T-cell (primary cell): ENCODE data around the gene FAM98C. TPM values are rescaled to one million over a fixed set of nuclear protein-coding genes. Genes with fewer than 3 reads are reported as not detected.
"Not testable (repeated sequence)": the region's sequence is repeated elsewhere in the genome, so short reads cannot be mapped to it uniquely, and the experiment has no call there.

Experiments used
- ATAC-seq, 4 experiments: fragments of 200-7000 bp in 3 of 4; fragments of 150-1000 bp in 1 of 4; cut with Tn5 transposase; replicated peaks in 1 of 4; 1 replicate in 3 of 4; 2 replicates in 1 of 4; pipeline ENCODE4 v1.10.0; 2021; ENCODE audit warnings: moderate library complexity in 3 of 4, mild to moderate bottlenecking in 2 of 4, moderate number of reproducible peaks in 1 of 4
- CTCF ChIA-PET, 2 donors: fragments of 300-600 bp; sonication (Branson Sonifier 250); formaldehyde crosslinking; loops; one replicate each; lab custom pipeline; 2022; ENCODE audit warnings: antibody characterized with exemption in 2 of 2; lab: Charles Lee
- POLR2A ChIA-PET, 2 donors: fragments of 300-600 bp; sonication (Branson Sonifier 250); formaldehyde crosslinking; loops; one replicate each; lab custom pipeline; 2022; ENCODE audit warnings: antibody characterized with exemption in 2 of 2; lab: Charles Lee
- DNase-seq, 35 experiments: peaks; one replicate each; pipeline versions ENCODE4 v3.0.0 to v3.0.0-alpha.2; 2013 to 2023
- H3K27ac ChIP-seq: one replicate; pipeline ENCODE4 v1.5.1; 2013; ENCODE audit warnings: low read length
- H3K27me3 ChIP-seq, 2 experiments: replicated peaks in 1 of 2; 1 replicate in 1 of 2; 2 replicates in 1 of 2; pipeline versions ENCODE4 v1.6.1 to v1.7.0; 2013; ENCODE audit warnings: low read length in 1 of 2, mixed read lengths in 1 of 2; ENCODE audit not compliant: control insufficient read depth in 2 of 2, insufficient read depth in 2 of 2; ENCODE audit errors: extremely low read depth in 1 of 2
- H3K36me3 ChIP-seq, 2 donors: 1 replicate in 1 of 2; 2 replicates in 1 of 2; pipeline versions ENCODE4 v1.6.1 to v1.7.0; 2013; ENCODE audit warnings: low read length in 1 of 2; ENCODE audit not compliant: control insufficient read depth in 2 of 2, insufficient read depth in 1 of 2; ENCODE audit errors: extremely low read depth in 1 of 2
- H3K4me1 ChIP-seq, 2 experiments: 1 replicate in 1 of 2; 2 replicates in 1 of 2; pipeline versions ENCODE4 v1.6.1 to v1.7.0; 2013; ENCODE audit warnings: low read length in 2 of 2, mixed read lengths in 1 of 2; ENCODE audit not compliant: insufficient read depth in 2 of 2, control insufficient read depth in 1 of 2; ENCODE audit errors: extremely low read depth in 1 of 2
- H3K4me3 ChIP-seq, 2 donors: 1 replicate in 1 of 2; 2 replicates in 1 of 2; pipeline versions ENCODE4 v1.5.1 to v1.7.0; 2013; ENCODE audit warnings: mild to moderate bottlenecking in 2 of 2, low read length in 1 of 2, moderate library complexity in 1 of 2; ENCODE audit not compliant: control insufficient read depth in 1 of 2; ENCODE audit errors: extremely low read depth in 1 of 2
- H3K9me3 ChIP-seq: 2 replicates; pipeline ENCODE4 v1.7.0; 2013
- H3K27ac Mint-ChIP-seq, 2 donors: one replicate each; pipeline ENCODE4 v1.8.0; 2020 to 2021; ENCODE audit warnings: mild to moderate bottlenecking in 2 of 2, mixed read lengths in 2 of 2
- H3K27me3 Mint-ChIP-seq, 2 donors: one replicate each; pipeline ENCODE4 v1.8.0; 2021 to 2022; ENCODE audit warnings: mixed read lengths in 2 of 2
- H3K36me3 Mint-ChIP-seq: one replicate; pipeline ENCODE4 v1.8.0; 2021; ENCODE audit warnings: mixed read lengths
- H3K4me1 Mint-ChIP-seq, 3 donors: one replicate each; pipeline ENCODE4 v1.8.0; 2020 to 2022; ENCODE audit warnings: mixed read lengths in 3 of 3, mild to moderate bottlenecking in 1 of 3
- H3K4me3 Mint-ChIP-seq, 3 donors: one replicate each; pipeline ENCODE4 v1.8.0; 2020 to 2022; ENCODE audit warnings: mild to moderate bottlenecking in 3 of 3, mixed read lengths in 3 of 3, moderate library complexity in 3 of 3
- H3K9me3 Mint-ChIP-seq, 3 donors: one replicate each; pipeline ENCODE4 v1.8.0; 2020 to 2022; ENCODE audit warnings: mixed read lengths in 3 of 3
- WGBS: methylation state at CpG from one replicate; pipeline ENCODE4 v1.1.5; 2013; ENCODE audit warnings: missing lambda C conversion rate; ENCODE audit not compliant: insufficient coverage; 5-methylcytosine and 5-hydroxymethylcytosine counted together
- total RNA-seq, 35 experiments: library from RNA in 6 of 35; stranded (reverse) in 6 of 35; fragments of 120-200 nt in 1 of 35; gene quantifications; one replicate each; pipeline versions ENCODE4 v1.2.1 to v1.2.4 and lab custom pipeline; 2013 to 2026

Gene FAM98C
- total RNA-seq, 5 donors from 2014 or later (not counting 1 experiment from before 2014, with no cell fraction given), result 31.9 to 62.1 (median 57.4) TPM

- Mint-ChIP-seq H3K27ac (peak overlapping the region in 1 of 2 donors; percentile 48), H3K27me3 (peaks cover 0 to 2% of the 10 kb centered on the region in 2 donors), H3K36me3 (peaks cover 13% of the 10 kb centered on the region), H3K4me3 (peak overlapping the region; percentile 72 to 91 (median 79)), H3K4me1 (peaks cover 18 to 23% (median 19%) of the 10 kb centered on the region in 3 donors), H3K9me3 (no peaks in the 10 kb centered on the region)
- Histone ChIP-seq H3K4me3 (no peak overlapping the region), H3K27me3 (no peaks in the 10 kb centered on the region), H3K4me1 (peaks cover 0 to 26% of the 10 kb centered on the region in 2 experiments), H3K27ac (no peak overlapping the region), H3K9me3 (no peaks in the 10 kb centered on the region), H3K36me3 (peaks cover 0 to 25% of the 10 kb centered on the region in 2 donors)
- no peak for ATAC-seq
- 100% methylated on average over 1 of the region's 6 CpGs for WGBS
- POLR2A ChIA-PET, result no interaction called here
- DNase-seq, result no peak
- CTCF ChIA-PET, result interaction anchor here in 1 of 2 donors (0.5 to 0.6 kb wide), 2 partner anchors 70 to 237 kb away, joined by 3 to 7 read pairs; no protein-coding TSS in a partner anchor
Measured at GRCh38 chr19:38404858-38405257, 2.0 kb downstream of the FAM98C start.

- DNase-seq (no peak), ATAC-seq (no peak)
- CTCF ChIA-PET, result interaction anchor here in 1 of 2 donors (0.5 to 0.6 kb wide), 2 partner anchors 70 to 237 kb away, joined by 3 to 7 read pairs; no protein-coding TSS in a partner anchor
- Mint-ChIP-seq H3K27ac (no peak overlapping the region), H3K9me3 (no peaks in the 10 kb centered on the region), H3K27me3 (peaks cover 0 to 2% of the 10 kb centered on the region in 2 donors), H3K36me3 (peaks cover 13% of the 10 kb centered on the region), H3K4me3 (peak overlapping the region in 2 of 3 donors; percentile 72 to 91), H3K4me1 (peaks cover 18 to 21% (median 19%) of the 10 kb centered on the region in 3 donors)
- Histone ChIP-seq H3K4me1 (peaks cover 0 to 26% of the 10 kb centered on the region in 2 experiments), H3K4me3 (no peak overlapping the region), H3K9me3 (no peaks in the 10 kb centered on the region), H3K27ac (no peak overlapping the region), H3K27me3 (no peaks in the 10 kb centered on the region), H3K36me3 (peaks cover 0 to 25% of the 10 kb centered on the region in 2 donors)
- 100% methylated on average over 1 of the region's 8 CpGs for WGBS
- POLR2A ChIA-PET, result no interaction called here
Measured at GRCh38 chr19:38405276-38405675, 2.4 kb downstream of the FAM98C start.

- Histone ChIP-seq H3K27ac (no peak overlapping the region), H3K36me3 (peaks cover 0 to 25% of the 10 kb centered on the region in 2 donors), H3K4me1 (peaks cover 0 to 7% of the 10 kb centered on the region in 2 experiments), H3K4me3 (no peak overlapping the region), H3K27me3 (no peaks in the 10 kb centered on the region), H3K9me3 (no peaks in the 10 kb centered on the region)
- ChIA-PET POLR2A (no interaction called here), CTCF (no interaction called here)
- H3K27ac Mint-ChIP-seq, result no peak overlapping the region
- H3K36me3 Mint-ChIP-seq, result peaks cover 13% of the 10 kb centered on the region
- H3K4me1 Mint-ChIP-seq, result peaks cover 7 to 8% (median 7%) of the 10 kb centered on the region in 3 donors
- 96% methylated on average over 6 of the region's 7 CpGs for WGBS
- H3K4me3 Mint-ChIP-seq, result no peak overlapping the region
- DNase-seq (no peak), ATAC-seq (no peak)
- H3K27me3 Mint-ChIP-seq, result no peaks in the 10 kb centered on the region
- H3K9me3 Mint-ChIP-seq, result no peaks in the 10 kb centered on the region
Measured at GRCh38 chr19:38409631-38410133, 6.8 kb downstream of the FAM98C start.

GRCh38 chr19:38410407-38410806 is 7.5 kb downstream of the FAM98C start:
- H3K4me1 Mint-ChIP-seq, H3K27ac ChIP-seq, H3K27me3 Mint-ChIP-seq, H3K9me3 ChIP-seq, CTCF ChIA-PET, DNase-seq, H3K4me3 ChIP-seq, H3K9me3 Mint-ChIP-seq, H3K4me3 Mint-ChIP-seq, H3K27ac Mint-ChIP-seq, H3K27me3 ChIP-seq, H3K36me3 Mint-ChIP-seq, H3K4me1 ChIP-seq, ATAC-seq: not testable (repeated sequence)
- POLR2A ChIA-PET, result interaction anchor here in 1 of 2 donors (0.7 kb wide), 1 partner anchor 1059 kb away, joined by 4 read pairs; no protein-coding TSS in a partner anchor
- 100% methylated on average over 1 of the region's 6 CpGs for WGBS
- H3K36me3 ChIP-seq, result peaks cover 0 to 18% of the 10 kb centered on the region in 2 donors

GRCh38 chr19:38411041-38411712 is 8.3 kb downstream of the FAM98C start:
- no peaks in the 10 kb centered on the region for H3K27me3 Mint-ChIP-seq
- peaks cover 9% of the 10 kb centered on the region for H3K36me3 Mint-ChIP-seq
- ATAC-seq, result no peak
- no peak for DNase-seq
- no peak overlapping the region for H3K27ac Mint-ChIP-seq
- no peaks in the 10 kb centered on the region for H3K4me1 ChIP-seq
- H3K36me3 ChIP-seq, result peaks cover 0 to 15% of the 10 kb centered on the region in 2 donors
- ChIA-PET POLR2A (no interaction called here), CTCF (no interaction called here)
- H3K27ac ChIP-seq, result no peak overlapping the region
- H3K4me3 Mint-ChIP-seq, result no peak overlapping the region
- H3K9me3 ChIP-seq, result no peaks in the 10 kb centered on the region
- no CpG with 5 or more reads among the region's 13 CpGs for WGBS
- H3K27me3 ChIP-seq, result no peaks in the 10 kb centered on the region
- no peaks in the 10 kb centered on the region for H3K4me1 Mint-ChIP-seq
- no peaks in the 10 kb centered on the region for H3K9me3 Mint-ChIP-seq
- no peak overlapping the region for H3K4me3 ChIP-seq

- H3K4me3 ChIP-seq, H3K4me1 ChIP-seq, ATAC-seq, H3K4me3 Mint-ChIP-seq, CTCF ChIA-PET, H3K36me3 Mint-ChIP-seq, DNase-seq, H3K27ac Mint-ChIP-seq, H3K27me3 Mint-ChIP-seq, H3K27ac ChIP-seq, H3K27me3 ChIP-seq, H3K9me3 Mint-ChIP-seq, H3K36me3 ChIP-seq, H3K9me3 ChIP-seq, POLR2A ChIA-PET, H3K4me1 Mint-ChIP-seq: not testable (repeated sequence)
- 85% methylated on average over 4 of the region's 5 CpGs for WGBS
Measured at GRCh38 chr19:38411898-38412297, 9.0 kb downstream of the FAM98C start.
